HG03159 (cell line): ENCODE data around the gene BCL3.
A peak's percentile ranks its signal among the peaks of the same experiment; 100 is the strongest.
"Not testable (repeated sequence)": the region's sequence is repeated elsewhere in the genome, so short reads cannot be mapped to it uniquely, and the experiment has no call there.

Experiments
- ATAC-seq: cut with Tn5 transposase; IDR thresholded peaks from one replicate; pipeline ENCODE4 v1.9.1; 2021; ENCODE audit warnings: mild to moderate bottlenecking, moderate library complexity; ENCODE audit not compliant: unreplicated experiment

Gene BCL3

GRCh38 chr19:44756089-44756562, 7.6 kb downstream of the BCL3 start:
- ATAC-seq: no peak

GRCh38 chr19:44757057-44757734, 8.7 kb downstream of the BCL3 start:
- no peak for ATAC-seq

GRCh38 chr19:44757735-44758505, 9.4 kb downstream of the BCL3 start:
- ATAC-seq: no peak

GRCh38 chr19:44758596-44758995, 10.1 kb downstream of the BCL3 start:
- no peak for ATAC-seq

GRCh38 chr19:44759083-44759804, 10.7 kb downstream of the BCL3 start:
- ATAC-seq: no peak

GRCh38 chr19:44762038-44762437, 13.5 kb downstream of the BCL3 start:
- no peak for ATAC-seq

GRCh38 chr19:44765033-44765948, 16.8 kb downstream of the BCL3 start:
- no peak for ATAC-seq

- no peak for ATAC-seq
Observed at GRCh38 chr19:44765949-44766335, 17.4 kb downstream of the BCL3 start.

- ATAC-seq: no peak
Observed at GRCh38 chr19:44767295-44768180, 19.0 kb downstream of the BCL3 start.

GRCh38 chr19:44770550-44771257, 22.2 kb downstream of the BCL3 start:
- ATAC-seq: peak; percentile 98

- ATAC-seq: not testable (repeated sequence)
Observed at GRCh38 chr19:44772144-44772543, 23.6 kb downstream of the BCL3 start.

GRCh38 chr19:44772959-44773358, 24.5 kb downstream of the BCL3 start:
- ATAC-seq: no peak

GRCh38 chr19:44775676-44776240, 27.2 kb downstream of the BCL3 start:
- no peak for ATAC-seq

- no peak for ATAC-seq
Observed at GRCh38 chr19:44776402-44777096, 28.0 kb downstream of the BCL3 start.

- ATAC-seq: no peak
Observed at GRCh38 chr19:44777715-44778347, 29.3 kb downstream of the BCL3 start, which contains the start of gene CBLC. Gene CBLC, plus strand, starts transcription at chr19:44777890. Its CDS starts 42 bp downstream, at chr19:44777932.

- ATAC-seq: no peak
Observed at GRCh38 chr19:44779150-44779549, 30.6 kb downstream of the BCL3 start.

- ATAC-seq: not testable (repeated sequence)
Observed at GRCh38 chr19:44781694-44782093, 33.2 kb downstream of the BCL3 start.
